HG03108 (cell line): ENCODE results near the gene MVK.

Source experiments
- ATAC-seq: cut with Tn5 transposase; IDR thresholded peaks from one replicate; pipeline ENCODE4 v1.9.1; 2021; ENCODE audit warnings: moderate library complexity; ENCODE audit not compliant: unreplicated experiment

The MVK gene

GRCh38 chr12:109544955-109545531, 28.6 kb upstream of the MVK start:
- ATAC-seq = no peak

- ATAC-seq = no peak
These were observed 27.8 kb upstream of the MVK start for GRCh38 chr12:109545826-109546225.

- ATAC-seq = no peak
These were observed 26.3 kb upstream of the MVK start for GRCh38 chr12:109547286-109547685.

GRCh38 chr12:109548258-109548657, 25.3 kb upstream of the MVK start:
- no peak for ATAC-seq

- ATAC-seq = no peak
These were observed 23.9 kb upstream of the MVK start for GRCh38 chr12:109549613-109550270.

GRCh38 chr12:109550281-109550680, 23.3 kb upstream of the MVK start:
- no peak for ATAC-seq

GRCh38 chr12:109551108-109551507, 22.5 kb upstream of the MVK start:
- no peak for ATAC-seq

- ATAC-seq = no peak
These were observed 20.6 kb upstream of the MVK start for GRCh38 chr12:109552971-109553370.

GRCh38 chr12:109553483-109553882, 20.1 kb upstream of the MVK start:
- ATAC-seq = no peak

GRCh38 chr12:109553906-109554500, 19.6 kb upstream of the MVK start:
- no peak for ATAC-seq

GRCh38 chr12:109554761-109555160, 18.8 kb upstream of the MVK start:
- no peak for ATAC-seq

- ATAC-seq = no peak
These were observed 17.9 kb upstream of the MVK start for GRCh38 chr12:109555431-109556315.

- no peak for ATAC-seq
These were observed 16.4 kb upstream of the MVK start for GRCh38 chr12:109557200-109557599.

- ATAC-seq = no peak
These were observed 15.8 kb upstream of the MVK start for GRCh38 chr12:109557805-109558204.

GRCh38 chr12:109558374-109559199, 15.0 kb upstream of the MVK start:
- no peak for ATAC-seq

GRCh38 chr12:109559200-109559505, 14.4 kb upstream of the MVK start:
- ATAC-seq = no peak

- no peak for ATAC-seq
These were observed 14.0 kb upstream of the MVK start for GRCh38 chr12:109559601-109560000.

- no peak for ATAC-seq
These were observed 12.5 kb upstream of the MVK start for GRCh38 chr12:109560867-109561710.

GRCh38 chr12:109561711-109562030, 11.9 kb upstream of the MVK start:
- no peak for ATAC-seq

GRCh38 chr12:109562871-109563270, 10.7 kb upstream of the MVK start:
- ATAC-seq = no peak
